Neural progenitor cell (in vitro differentiated cells): ENCODE measurements around the gene SMPX.

Source experiments
- CTCF ChIP-seq: fragments of 200-600 bp; sonication (generic); IDR thresholded peaks from 2 replicates; pipeline ENCODE4 v1.5.1; 2017; ENCODE audit warnings: antibody characterized with exemption, mild to moderate bottlenecking
- EZH2 ChIP-seq: fragments of 200-600 bp; sonication (generic); IDR thresholded peaks from 2 replicates; pipeline ENCODE4 v1.6.1; 2017; ENCODE audit warnings: antibody characterized with exemption, mild to moderate bottlenecking, moderate library complexity
- EZH2phosphoT487 ChIP-seq: fragments of 200-600 bp; sonication (generic); IDR thresholded peaks from 2 replicates; pipeline ENCODE4 v1.6.1; 2017; ENCODE audit warnings: antibody characterized with exemption

- no peak for TF ChIP-seq CTCF
- no peak for TF ChIP-seq EZH2
- no peak for TF ChIP-seq EZH2phosphoT487
These were observed 21.2 kb upstream of the SMPX start for GRCh38 chrX:21779095-21779494.
